H1 (cell line): Measurements from ENCODE around the gene HMCN2. TPM values are rescaled to one million over a fixed set of nuclear protein-coding genes. Genes with fewer than 3 reads are reported as not detected.

Experiments
- TEAD4 ChIP-seq: IDR thresholded peaks from 2 replicates; pipeline ENCODE4 v1.6.1; 2012; ENCODE audit warnings: low read depth, low read length, inconsistent platforms, mixed read lengths
- polyA plus RNA-seq, 7 experiments: library from polyadenylated mRNA; depleted of rRNA in 3 of 7; stranded (reverse) in 5 of 7; unstranded in 2 of 7; fragments of >200 nt in 5 of 7; fragments of 200-250 nt in 2 of 7; gene quantifications; 1 replicate in 5 of 7; 2 replicates in 1 of 7; 4 replicates in 1 of 7; pipeline versions ENCODE4 v1.2.1 to v1.2.3, GENCODE V29; 2011 to 2013; ENCODE audit warnings: missing spikeins in 2 of 7, mixed read lengths in 2 of 7
- total RNA-seq: library from RNA; stranded (reverse); fragmentation: NEBNext Ultra II Directional; extraction: Animal tissue kit (Norgen Biotek cat#: 25700); gene quantifications from 2 replicates; pipeline ENCODE4 v1.2.1, GENCODE V29; 2021

The HMCN2 gene
- total and polyA plus RNA-seq, 2 of the 8 experiments (the other 6 are each of a cell fraction or from before 2014, with no cell fraction given): 5.0 to 9.1 TPM

DNA sequence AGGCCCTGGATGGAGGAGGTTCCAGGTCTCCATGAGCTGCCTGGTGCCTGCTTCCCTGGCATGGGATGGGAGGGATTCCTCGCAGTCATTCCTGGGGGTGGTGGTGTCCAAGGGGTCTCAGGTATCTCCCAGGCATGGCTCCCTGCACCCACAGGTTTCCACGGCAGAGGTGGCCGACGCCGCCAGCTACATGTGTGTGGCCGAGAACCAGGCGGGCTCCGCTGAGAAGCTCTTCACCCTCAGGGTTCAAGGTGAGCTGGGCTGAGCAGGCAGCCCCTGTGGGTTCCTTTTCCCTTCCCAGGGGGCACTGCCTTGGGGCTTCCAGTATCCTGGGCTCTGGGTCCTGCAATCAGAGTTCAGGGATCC is 117.8 kb downstream of the HMCN2 start (continued):
- no peak for TF ChIP-seq TEAD4
- TF ChIP-seq, all 59 proteins: peak for 0
